ENCODE results near the gene MAP3K5. TPM values are rescaled to one million over a fixed set of nuclear protein-coding genes. Genes with fewer than 3 reads are reported as not detected.

The MAP3K5 gene
- total and polyA plus RNA-seq, 12 donors = 41.9 to 306 (median 215) TPM

DNA sequence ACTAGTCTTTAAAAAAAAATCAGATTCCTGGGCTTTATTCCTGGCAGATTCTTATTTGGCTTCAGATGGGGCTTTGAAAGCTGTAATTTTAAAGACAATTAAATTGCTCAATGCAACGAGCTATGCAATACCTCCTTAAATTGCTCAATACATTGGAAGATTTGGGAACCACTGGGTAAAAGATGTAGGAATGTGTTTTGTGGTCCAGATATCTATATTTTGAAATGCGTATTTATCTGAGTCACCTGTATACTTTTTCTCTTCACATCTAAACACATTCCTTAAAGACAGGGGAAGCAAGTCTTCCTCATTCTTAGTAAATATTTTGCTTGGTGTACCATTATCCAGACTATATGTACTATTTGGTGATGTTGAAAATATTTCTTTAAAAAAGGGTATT, 212.5 kb downstream of the MAP3K5 start:
- H3K4me3 ChIP-seq = no peak overlapping the region
- 73 to 85% (median 81%) methylated on average over 2 of the region's 2 CpGs for WGBS, 4 donors
- DNase-seq = no peak
- peaks cover 0 to 92% of the 10 kb centered on the region in 2 donors for H3K36me3 ChIP-seq (replicated peaks in 1 of 2)
- H3K27ac ChIP-seq = no peak overlapping the region
- no peaks in the 10 kb centered on the region for H3K9me3 ChIP-seq (replicated peaks in 1 of 3)
- no peaks in the 10 kb centered on the region for H3K27me3 ChIP-seq
- TF ChIP-seq CTCF (IDR thresholded peaks at IDR 0.05) (no peak), POLR2A (IDR thresholded peaks at IDR 0.05) (no peak)
- intact Hi-C loops (cut with DNase I) = no loop called here
- H3K4me1 ChIP-seq (replicated peaks in 1 of 2) = peaks cover 0 to 4% of the 10 kb centered on the region in 2 donors

DNA sequence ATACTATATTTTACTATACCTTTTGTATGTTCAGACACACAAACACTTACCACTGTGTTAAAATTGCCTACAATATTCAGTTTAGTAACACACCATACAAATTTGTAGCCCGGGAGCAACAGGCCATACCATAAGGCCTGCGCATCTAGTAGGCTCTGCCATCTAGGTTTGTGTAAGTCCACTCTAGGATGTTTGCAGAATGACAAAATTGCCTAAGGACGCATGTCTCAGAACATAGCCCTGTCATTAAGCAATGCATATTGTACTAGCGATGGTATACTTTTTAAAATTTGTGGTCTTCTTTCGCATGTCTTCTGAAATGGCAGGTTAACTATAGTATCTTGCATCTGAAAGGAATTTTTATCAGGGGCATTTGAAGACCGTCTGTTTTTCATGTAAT, 215.5 kb downstream of the MAP3K5 start:
- no peak overlapping the region for H3K4me3 ChIP-seq
- no peaks in the 10 kb centered on the region for H3K27me3 ChIP-seq
- intact Hi-C loops (cut with DNase I) = no loop called here
- no peaks in the 10 kb centered on the region for H3K4me1 ChIP-seq (replicated peaks in 1 of 2)
- H3K9me3 ChIP-seq (replicated peaks in 1 of 3) = no peaks in the 10 kb centered on the region
- no peak for TF ChIP-seq POLR2A (IDR thresholded peaks at IDR 0.05)
- no peak for TF ChIP-seq CTCF (IDR thresholded peaks at IDR 0.05)
- DNase-seq = no peak
- peaks cover 0 to 93% of the 10 kb centered on the region in 2 donors for H3K36me3 ChIP-seq (replicated peaks in 1 of 2)
- 87 to 97% (median 94%) methylated on average over 6 of the region's 6 CpGs for WGBS, 4 donors
- H3K27ac ChIP-seq = no peak overlapping the region

GRCh38 chr6:136571496-136571895, 220.8 kb downstream of the MAP3K5 start:
- TF ChIP-seq POLR2A (IDR thresholded peaks at IDR 0.05) = no peak
- no peak for TF ChIP-seq CTCF (IDR thresholded peaks at IDR 0.05)
- H3K27me3 ChIP-seq = no peaks in the 10 kb centered on the region
- DNase-seq = no peak
- H3K4me3 ChIP-seq = no peak overlapping the region
- H3K4me1 ChIP-seq (replicated peaks in 1 of 2) = peaks cover 0 to 17% of the 10 kb centered on the region in 2 donors
- H3K9me3 ChIP-seq (replicated peaks in 1 of 3) = no peaks in the 10 kb centered on the region
- H3K27ac ChIP-seq = no peak overlapping the region
- peaks cover 0 to 53% of the 10 kb centered on the region in 2 donors for H3K36me3 ChIP-seq (replicated peaks in 1 of 2)
- intact Hi-C loops (cut with DNase I) = no loop called here

DNA sequence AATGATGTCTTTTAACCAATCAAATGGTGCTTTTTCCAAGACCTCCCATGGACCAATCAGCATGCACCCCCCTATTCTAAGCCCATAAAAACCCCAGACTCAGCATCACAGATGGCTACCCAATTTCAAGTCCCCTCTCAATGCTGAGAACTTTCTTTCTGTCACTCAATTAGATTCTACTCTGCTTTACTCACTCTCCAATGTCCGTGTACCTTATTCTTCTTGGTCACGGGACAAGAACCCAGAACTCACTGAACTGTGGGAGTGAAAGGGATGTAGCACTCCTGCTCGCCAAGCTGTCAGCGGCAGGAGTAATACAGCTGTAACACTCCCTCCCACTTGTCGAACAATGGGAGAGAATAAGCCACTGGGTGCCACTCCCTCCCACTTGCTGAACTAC, 221.2 kb downstream of the MAP3K5 start:
- no peak overlapping the region for H3K4me3 ChIP-seq
- no peak overlapping the region for H3K27ac ChIP-seq
- no peak for DNase-seq
- H3K4me1 ChIP-seq (replicated peaks in 1 of 2) = peaks cover 0 to 17% of the 10 kb centered on the region in 2 donors
- intact Hi-C loops (cut with DNase I) = no loop called here
- TF ChIP-seq CTCF (IDR thresholded peaks at IDR 0.05) (no peak), POLR2A (IDR thresholded peaks at IDR 0.05) (no peak)
- WGBS, 4 donors = 97 to 99% (median 98%) methylated on average over 5 of the region's 5 CpGs
- H3K27me3 ChIP-seq = no peaks in the 10 kb centered on the region
- H3K9me3 ChIP-seq (replicated peaks in 1 of 3) = no peaks in the 10 kb centered on the region
- H3K36me3 ChIP-seq (replicated peaks in 1 of 2) = peaks cover 0 to 53% of the 10 kb centered on the region in 2 donors

Data from adrenal gland (tissue), 12 donors.